CD4-positive, alpha-beta T cell (primary cell): ENCODE results near the gene LPO. TPM values are rescaled to one million over a fixed set of nuclear protein-coding genes. Genes with fewer than 3 reads are reported as not detected.

ENCODE experiments used
- ATAC-seq: fragments of 200-7000 bp; cut with Tn5 transposase; one replicate; pipeline ENCODE4 v1.10.0; 2022; ENCODE audit warnings: mild to moderate bottlenecking; ENCODE audit not compliant: poor library complexity
- CTCF ChIA-PET: fragments of 350-600 bp; sonication (Branson Sonifier 250); formaldehyde crosslinking; loops from one replicate; lab custom pipeline; 2021; ENCODE audit warnings: antibody characterized with exemption, inconsistent platforms; lab: Charles Lee
- POLR2A ChIA-PET: fragments of 350-600 bp; sonication (Branson Sonifier 250); formaldehyde crosslinking; loops from one replicate; lab custom pipeline; 2021; ENCODE audit warnings: antibody characterized with exemption, inconsistent platforms; lab: Charles Lee
- DNase-seq, 14 experiments: peaks; one replicate each; pipeline ENCODE4 v3.0.0-alpha.2; 2013 to 2020; ENCODE audit warnings: mixed read lengths in 2 of 14
- H3K27ac ChIP-seq, 2 donors: one replicate each; pipeline versions ENCODE4 v1.5.1 to v1.7.0; 2013; ENCODE audit warnings: low read length in 2 of 2, low read depth in 1 of 2, mild to moderate bottlenecking in 1 of 2
- H3K27me3 ChIP-seq, 2 experiments: 1 replicate in 1 of 2; 2 replicates in 1 of 2; pipeline versions ENCODE4 v1.6.1 to v1.7.0; 2013; ENCODE audit warnings: low read length in 2 of 2, control low read depth in 1 of 2, mild to moderate bottlenecking in 1 of 2, moderate library complexity in 1 of 2; ENCODE audit not compliant: insufficient read depth in 2 of 2, control insufficient read depth in 1 of 2
- H3K36me3 ChIP-seq: one replicate; pipeline ENCODE4 v1.6.1; 2013; ENCODE audit warnings: low read length, control low read depth; ENCODE audit not compliant: insufficient read depth
- H3K4me1 ChIP-seq: one replicate; pipeline ENCODE4 v1.6.1; 2013; ENCODE audit warnings: low read length, control low read depth; ENCODE audit not compliant: insufficient read depth
- H3K4me3 ChIP-seq: one replicate; pipeline ENCODE4 v1.5.1; 2013; ENCODE audit warnings: mild to moderate bottlenecking, low read length, moderate library complexity
- H3K9me3 ChIP-seq, 2 experiments: 1 replicate in 1 of 2; 2 replicates in 1 of 2; pipeline versions ENCODE4 v1.6.1 to v1.7.0; 2013; ENCODE audit warnings: low read length in 2 of 2, mild to moderate bottlenecking in 2 of 2, control low read depth in 1 of 2, moderate library complexity in 1 of 2; ENCODE audit not compliant: control insufficient read depth in 1 of 2, insufficient read depth in 1 of 2
- H3K27ac Mint-ChIP-seq: one replicate; pipeline ENCODE4 v1.8.0; 2020; ENCODE audit warnings: mixed read lengths
- H3K27me3 Mint-ChIP-seq: one replicate; pipeline ENCODE4 v1.8.0; 2021; ENCODE audit warnings: mixed read lengths
- H3K36me3 Mint-ChIP-seq: one replicate; pipeline ENCODE4 v1.8.0; 2021; ENCODE audit warnings: low read depth, mixed read lengths
- H3K4me1 Mint-ChIP-seq: one replicate; pipeline ENCODE4 v1.8.0; 2021; ENCODE audit warnings: low read depth, mixed read lengths
- H3K4me3 Mint-ChIP-seq: one replicate; pipeline ENCODE4 v1.8.0; 2020; ENCODE audit warnings: mild to moderate bottlenecking, mixed read lengths
- H3K9me3 Mint-ChIP-seq: one replicate; pipeline ENCODE4 v1.8.0; 2020; ENCODE audit warnings: mixed read lengths
- intact Hi-C, 2 experiments: fragments of 100-400 bp; cut with DNase I in 1 of 2; cut with micrococcal nuclease in 1 of 2; formaldehyde crosslinking; loops; one replicate each; pipeline versions ENCODE4 v1.15.1 to v1.9.0; 2023 to 2025; cut with DNase I, micrococcal nuclease
- total RNA-seq, 174 experiments: library from RNA in 2 of 174; stranded (reverse) in 2 of 174; gene quantifications; one replicate each; pipeline ENCODE4 v1.2.3 and lab custom pipeline; 2021 to 2026
- TF ChIP-seq, protein P1 (sequence below): fragments of 200-600 bp; IDR thresholded peaks from one replicate; pipeline ENCODE4 v1.8.0; 2022; ENCODE audit warnings: antibody characterized with exemption, mild to moderate bottlenecking

LPO gene
- total RNA-seq, 2 experiments from 2014 or later, result not detected

DNA sequence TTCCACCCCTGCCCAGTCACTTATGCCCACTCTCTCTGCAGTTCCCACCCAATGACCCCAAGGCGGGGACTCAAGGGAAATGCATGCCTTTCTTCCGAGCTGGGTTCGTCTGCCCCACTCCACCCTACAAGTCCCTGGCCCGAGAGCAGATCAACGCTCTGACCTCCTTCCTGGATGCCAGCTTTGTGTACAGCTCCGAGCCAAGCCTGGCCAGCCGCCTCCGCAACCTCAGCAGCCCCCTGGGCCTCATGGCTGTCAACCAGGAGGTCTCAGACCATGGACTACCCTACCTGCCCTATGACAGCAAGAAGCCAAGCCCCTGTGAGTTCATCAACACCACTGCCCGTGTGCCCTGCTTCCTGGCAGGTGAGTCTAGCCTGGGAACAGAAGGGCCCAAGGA is 13.8 kb downstream of the LPO start:
- Histone ChIP-seq H3K4me3 (no peak overlapping the region), H3K27me3 (peaks cover 5 to 8% of the 10 kb centered on the region in 2 experiments), H3K27ac (no peak overlapping the region), H3K4me1 (peaks cover 18% of the 10 kb centered on the region), H3K36me3 (no peaks in the 10 kb centered on the region), H3K9me3 (no peaks in the 10 kb centered on the region)
- H3K36me3 Mint-ChIP-seq, result no peaks in the 10 kb centered on the region
- DNase-seq (no peak), ATAC-seq (no peak)
- ChIA-PET CTCF (no interaction called here), POLR2A (no interaction called here)
- TF ChIP-seq, protein P1, sequence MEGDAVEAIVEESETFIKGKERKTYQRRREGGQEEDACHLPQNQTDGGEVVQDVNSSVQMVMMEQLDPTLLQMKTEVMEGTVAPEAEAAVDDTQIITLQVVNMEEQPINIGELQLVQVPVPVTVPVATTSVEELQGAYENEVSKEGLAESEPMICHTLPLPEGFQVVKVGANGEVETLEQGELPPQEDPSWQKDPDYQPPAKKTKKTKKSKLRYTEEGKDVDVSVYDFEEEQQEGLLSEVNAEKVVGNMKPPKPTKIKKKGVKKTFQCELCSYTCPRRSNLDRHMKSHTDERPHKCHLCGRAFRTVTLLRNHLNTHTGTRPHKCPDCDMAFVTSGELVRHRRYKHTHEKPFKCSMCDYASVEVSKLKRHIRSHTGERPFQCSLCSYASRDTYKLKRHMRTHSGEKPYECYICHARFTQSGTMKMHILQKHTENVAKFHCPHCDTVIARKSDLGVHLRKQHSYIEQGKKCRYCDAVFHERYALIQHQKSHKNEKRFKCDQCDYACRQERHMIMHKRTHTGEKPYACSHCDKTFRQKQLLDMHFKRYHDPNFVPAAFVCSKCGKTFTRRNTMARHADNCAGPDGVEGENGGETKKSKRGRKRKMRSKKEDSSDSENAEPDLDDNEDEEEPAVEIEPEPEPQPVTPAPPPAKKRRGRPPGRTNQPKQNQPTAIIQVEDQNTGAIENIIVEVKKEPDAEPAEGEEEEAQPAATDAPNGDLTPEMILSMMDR, result no peak
- H3K27me3 Mint-ChIP-seq, result peaks cover 29% of the 10 kb centered on the region
- intact Hi-C loops, result no loop called here
- H3K4me3 Mint-ChIP-seq, result no peak overlapping the region
- H3K9me3 Mint-ChIP-seq, result no peaks in the 10 kb centered on the region
- peaks cover 11% of the 10 kb centered on the region for H3K4me1 Mint-ChIP-seq
- no peak overlapping the region for H3K27ac Mint-ChIP-seq

DNA sequence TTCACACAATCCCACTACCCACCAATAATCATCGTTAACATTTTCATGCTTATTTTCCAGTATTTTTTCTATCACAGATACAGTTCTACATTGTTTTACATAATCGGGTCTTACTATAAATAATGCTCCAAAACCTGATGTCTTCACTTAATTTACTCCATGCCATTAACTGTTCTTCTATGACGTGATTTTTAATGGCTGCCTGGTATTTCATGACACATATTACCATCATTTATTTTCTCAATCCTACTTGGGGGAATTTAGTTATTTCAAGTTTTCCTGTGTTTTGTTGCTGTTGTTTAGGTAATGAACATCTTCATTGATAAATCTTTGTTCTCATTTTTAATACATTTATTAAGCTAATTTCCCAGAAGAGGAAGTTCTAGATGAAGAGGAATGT is 14.7 kb downstream of the LPO start:
- Mint-ChIP-seq H3K27ac (no peak overlapping the region), H3K4me1 (peaks cover 6% of the 10 kb centered on the region), H3K27me3 (peaks cover 30% of the 10 kb centered on the region), H3K9me3 (no peaks in the 10 kb centered on the region), H3K4me3 (no peak overlapping the region), H3K36me3 (no peaks in the 10 kb centered on the region)
- no peak overlapping the region for H3K4me3 ChIP-seq
- ATAC-seq, result no peak
- H3K36me3 ChIP-seq, result no peaks in the 10 kb centered on the region
- ChIA-PET POLR2A (no interaction called here), CTCF (no interaction called here)
- TF ChIP-seq, protein P1, result no peak
- H3K4me1 ChIP-seq, result peaks cover 13% of the 10 kb centered on the region
- H3K27me3 ChIP-seq, result peaks cover 5 to 8% of the 10 kb centered on the region in 2 experiments
- no peak overlapping the region for H3K27ac ChIP-seq
- intact Hi-C loops, result no loop called here
- H3K9me3 ChIP-seq, result no peaks in the 10 kb centered on the region
- no peak for DNase-seq

DNA sequence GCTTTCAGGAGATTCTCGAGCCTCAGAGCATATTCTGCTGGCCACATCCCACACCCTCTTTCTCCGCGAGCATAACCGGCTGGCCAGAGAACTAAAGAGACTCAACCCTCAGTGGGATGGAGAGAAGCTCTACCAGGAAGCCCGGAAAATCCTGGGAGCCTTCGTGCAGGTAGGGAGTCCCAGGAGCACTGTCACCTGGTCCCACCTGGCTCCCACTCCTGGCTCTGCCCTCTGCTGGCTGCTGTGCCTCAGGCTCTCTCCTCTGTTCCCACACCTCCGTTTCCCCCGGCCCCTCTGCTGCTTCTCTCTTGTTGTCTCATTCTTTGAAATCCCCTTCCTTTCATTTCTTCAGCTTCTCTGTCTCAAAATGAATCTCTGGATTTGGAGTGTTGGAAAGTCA is 16.4 kb downstream of the LPO start:
- peaks cover 3% of the 10 kb centered on the region for H3K4me1 ChIP-seq
- ATAC-seq, result no peak
- DNase-seq, result no peak
- ChIA-PET POLR2A (no interaction called here), CTCF (no interaction called here)
- peaks cover 6% of the 10 kb centered on the region for H3K4me1 Mint-ChIP-seq
- no peak overlapping the region for H3K27ac ChIP-seq
- no peaks in the 10 kb centered on the region for H3K27me3 ChIP-seq
- no peaks in the 10 kb centered on the region for H3K9me3 ChIP-seq
- no peaks in the 10 kb centered on the region for H3K9me3 Mint-ChIP-seq
- TF ChIP-seq, protein P1, result no peak
- H3K27ac Mint-ChIP-seq, result no peak overlapping the region
- no peak overlapping the region for H3K4me3 ChIP-seq
- no peaks in the 10 kb centered on the region for H3K36me3 Mint-ChIP-seq
- no peak overlapping the region for H3K4me3 Mint-ChIP-seq
- intact Hi-C loops, result no loop called here
- peaks cover 36% of the 10 kb centered on the region for H3K27me3 Mint-ChIP-seq
- H3K36me3 ChIP-seq, result no peaks in the 10 kb centered on the region
